Measurements from ENCODE around the gene GPR142.

The GPR142 gene

GRCh38 chr17:74337834-74338500 is 29.3 kb upstream of the GPR142 start (continued):
- TF ChIP-seq, protein P1, sequence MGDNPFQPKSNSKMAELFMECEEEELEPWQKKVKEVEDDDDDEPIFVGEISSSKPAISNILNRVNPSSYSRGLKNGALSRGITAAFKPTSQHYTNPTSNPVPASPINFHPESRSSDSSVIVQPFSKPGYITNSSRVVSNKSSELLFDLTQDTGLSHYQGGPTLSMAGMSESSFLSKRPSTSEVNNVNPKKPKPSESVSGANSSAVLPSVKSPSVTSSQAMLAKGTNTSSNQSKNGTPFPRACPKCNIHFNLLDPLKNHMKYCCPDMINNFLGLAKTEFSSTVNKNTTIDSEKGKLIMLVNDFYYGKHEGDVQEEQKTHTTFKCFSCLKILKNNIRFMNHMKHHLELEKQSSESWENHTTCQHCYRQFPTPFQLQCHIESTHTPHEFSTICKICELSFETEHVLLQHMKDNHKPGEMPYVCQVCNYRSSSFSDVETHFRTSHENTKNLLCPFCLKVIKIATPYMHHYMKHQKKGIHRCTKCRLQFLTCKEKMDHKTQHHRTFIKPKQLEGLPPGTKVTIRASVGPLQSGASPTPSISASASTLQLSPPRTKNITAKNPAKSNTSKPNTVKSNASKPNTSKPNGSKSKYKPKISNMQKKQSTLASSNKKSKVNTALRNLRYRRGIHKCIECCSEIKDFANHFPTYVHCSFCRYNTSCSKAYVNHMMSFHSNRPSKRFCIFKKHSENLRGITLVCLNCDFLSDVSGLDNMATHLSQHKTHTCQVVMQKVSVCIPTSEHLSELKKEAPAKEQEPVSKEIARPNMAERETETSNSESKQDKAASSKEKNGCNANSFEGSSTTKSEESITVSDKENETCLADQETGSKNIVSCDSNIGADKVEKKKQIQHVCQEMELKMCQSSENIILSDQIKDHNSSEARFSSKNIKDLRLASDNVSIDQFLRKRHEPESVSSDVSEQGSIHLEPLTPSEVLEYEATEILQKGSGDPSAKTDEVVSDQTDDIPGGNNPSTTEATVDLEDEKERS (tag by site-specific recombination; IDR thresholded peaks at IDR 0.05) = no peak
- TF ChIP-seq ZNF155 (tag by site-specific recombination; IDR thresholded peaks at IDR 0.05) (no peak), TCF7L2 (IDR thresholded peaks at IDR 0.05; ENCODE audit: borderline replicate concordance, low read depth, low read length) (no peak), ZNF530 (tag by site-specific recombination; IDR thresholded peaks at IDR 0.05; ENCODE audit: low read depth) (no peak)
- TF ChIP-seq, protein P2, sequence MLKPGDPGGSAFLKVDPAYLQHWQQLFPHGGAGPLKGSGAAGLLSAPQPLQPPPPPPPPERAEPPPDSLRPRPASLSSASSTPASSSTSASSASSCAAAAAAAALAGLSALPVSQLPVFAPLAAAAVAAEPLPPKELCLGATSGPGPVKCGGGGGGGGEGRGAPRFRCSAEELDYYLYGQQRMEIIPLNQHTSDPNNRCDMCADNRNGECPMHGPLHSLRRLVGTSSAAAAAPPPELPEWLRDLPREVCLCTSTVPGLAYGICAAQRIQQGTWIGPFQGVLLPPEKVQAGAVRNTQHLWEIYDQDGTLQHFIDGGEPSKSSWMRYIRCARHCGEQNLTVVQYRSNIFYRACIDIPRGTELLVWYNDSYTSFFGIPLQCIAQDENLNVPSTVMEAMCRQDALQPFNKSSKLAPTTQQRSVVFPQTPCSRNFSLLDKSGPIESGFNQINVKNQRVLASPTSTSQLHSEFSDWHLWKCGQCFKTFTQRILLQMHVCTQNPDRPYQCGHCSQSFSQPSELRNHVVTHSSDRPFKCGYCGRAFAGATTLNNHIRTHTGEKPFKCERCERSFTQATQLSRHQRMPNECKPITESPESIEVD (tag by site-specific recombination; IDR thresholded peaks at IDR 0.05) = no peak

GRCh38 chr17:74339537-74340195 is 27.6 kb upstream of the GPR142 start:
- H3K4me1 ChIP-seq (ENCODE audit: control insufficient read depth, insufficient read depth, low read length) = no peaks in the 10 kb centered on the region
- no peak for TF ChIP-seq RBAK (tag by site-specific recombination; IDR thresholded peaks at IDR 0.05)
- TF ChIP-seq ZIC2 (tag by site-specific recombination; IDR thresholded peaks at IDR 0.05) = peak; percentile 66
- POLR2A ChIA-PET = no interaction called here
- H3K9me3 ChIP-seq (ENCODE audit: control insufficient read depth, insufficient read depth, low read depth, low read length) = no peaks in the 10 kb centered on the region
- no peak overlapping the region for H3K4me3 ChIP-seq (ENCODE audit: low read depth, low read length)
- no peaks in the 10 kb centered on the region for H3K36me3 ChIP-seq (ENCODE audit: control insufficient read depth in 2 of 2, insufficient read depth in 1 of 2, low read length in 2 of 2)
- CTCF ChIA-PET = interaction anchor here (1.3 kb wide), 1 partner anchor 29 kb away, joined by 5 read pairs; no protein-coding TSS in a partner anchor
- no peak overlapping the region for H3K27ac ChIP-seq (ENCODE audit: extremely low read depth, low read depth, low read length)

DNA sequence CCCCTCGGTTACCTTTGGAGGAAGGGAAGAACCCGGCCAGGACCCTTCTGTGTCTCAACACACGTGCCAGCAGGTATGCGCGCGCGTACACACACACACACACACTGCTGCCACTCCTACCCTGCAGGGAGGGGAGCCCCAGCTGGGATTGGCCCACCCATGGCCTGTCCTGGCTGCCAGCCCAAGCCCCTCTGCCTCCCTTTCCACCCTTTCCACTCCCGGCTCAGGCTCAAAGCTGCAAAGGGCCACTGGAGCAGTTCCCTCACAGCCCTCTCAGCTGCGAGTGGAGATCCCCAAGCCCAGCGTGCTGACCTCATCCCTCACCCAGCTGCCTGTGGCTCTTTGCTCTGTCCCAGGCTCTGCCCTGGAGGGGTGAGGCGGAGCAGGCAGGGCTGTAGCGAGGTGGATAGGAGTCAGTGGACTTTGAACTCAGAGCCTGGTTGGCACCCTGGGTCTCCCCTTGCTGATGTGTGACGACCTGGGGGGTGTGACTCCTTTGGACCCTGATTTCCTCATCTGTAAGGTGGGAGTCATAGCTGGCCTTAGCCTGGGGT is 26.8 kb upstream of the GPR142 start:
- Histone ChIP-seq H3K27ac (ENCODE audit: extremely low read depth, low read depth, low read length) (no peak overlapping the region), H3K36me3 (ENCODE audit: control insufficient read depth in 2 of 2, insufficient read depth in 1 of 2, low read length in 2 of 2) (no peaks in the 10 kb centered on the region), H3K4me3 (ENCODE audit: low read depth, low read length) (no peak overlapping the region), H3K9me3 (ENCODE audit: control insufficient read depth, insufficient read depth, low read depth, low read length) (no peaks in the 10 kb centered on the region), H3K4me1 (ENCODE audit: control insufficient read depth, insufficient read depth, low read length) (no peaks in the 10 kb centered on the region)
- ChIA-PET POLR2A (no interaction called here), CTCF (interaction anchor here (0.7 to 1.3 kb wide), 2 partner anchors 12 to 28 kb away, joined by 3 to 5 read pairs; no protein-coding TSS in a partner anchor)
- TF ChIP-seq ZNF510 (tag by site-specific recombination; IDR thresholded peaks at IDR 0.05; ENCODE audit: insufficient replicate concordance) (no peak), PRDM1 (tag by site-specific recombination; IDR thresholded peaks at IDR 0.05) (no peak), ZNF600 (tag by site-specific recombination; IDR thresholded peaks at IDR 0.05) (peak; percentile 32; the same call in 1 of the 2 replicates), ATF2 (tag by site-specific recombination; IDR thresholded peaks at IDR 0.05; ENCODE audit: low read depth) (no peak), ZFP3 (tag by site-specific recombination; IDR thresholded peaks at IDR 0.05; ENCODE audit: low read depth) (peak; percentile 31; the same call in 1 of the 2 replicates), ZNF610 (tag by site-specific recombination; IDR thresholded peaks at IDR 0.05; ENCODE audit: borderline replicate concordance) (no peak), ZIC2 (tag by site-specific recombination; IDR thresholded peaks at IDR 0.05) (peak; percentile 77), ZBTB11 (tag by site-specific recombination; conservative IDR thresholded peaks at IDR 0.05; ENCODE audit: low read depth) (no peak), KLF17 (tag by site-specific recombination; IDR thresholded peaks at IDR 0.05) (peak; percentile 82), ZBTB17 (tag by site-specific recombination; IDR thresholded peaks at IDR 0.05) (peak; percentile 23; the same call in 1 of the 2 replicates)
